Measurements from ENCODE around the gene NEDD4L. TPM values are rescaled to one million over a fixed set of nuclear protein-coding genes. Genes with fewer than 3 reads are reported as not detected.

Gene NEDD4L
- total and polyA plus RNA-seq, 12 donors = 17.8 to 110 (median 37.6) TPM

GRCh38 chr18:58124475-58124874 lies 80.4 kb downstream of the NEDD4L start:
- 40 to 60% (median 49%) methylated on average over 3 of the region's 3 CpGs for WGBS, 4 donors

GRCh38 chr18:58125183-58125582 lies 81.2 kb downstream of the NEDD4L start:
- intact Hi-C loops (cut with DNase I) = no loop called here
- Histone ChIP-seq H3K9me3 (replicated peaks in 1 of 3) (no peaks in the 10 kb centered on the region), H3K36me3 (replicated peaks in 1 of 2) (no peaks in the 10 kb centered on the region), H3K27me3 (no peaks in the 10 kb centered on the region), H3K4me1 (replicated peaks in 1 of 2) (no peaks in the 10 kb centered on the region), H3K4me3 (no peak overlapping the region), H3K27ac (no peak overlapping the region)
- no peak for DNase-seq
- 98 to 100% (median 99%) methylated on average over 3 of the region's 3 CpGs for WGBS, 4 donors
- no peak for TF ChIP-seq CTCF (IDR thresholded peaks at IDR 0.05)
- TF ChIP-seq POLR2A (IDR thresholded peaks at IDR 0.05) = no peak

More at GRCh38 chr18:58124475-58124874, 80.4 kb downstream of the NEDD4L start:
- Histone ChIP-seq H3K4me3 (no peak overlapping the region), H3K4me1 (replicated peaks in 1 of 2) (no peaks in the 10 kb centered on the region), H3K27ac (no peak overlapping the region), H3K27me3 (no peaks in the 10 kb centered on the region), H3K9me3 (replicated peaks in 1 of 3) (no peaks in the 10 kb centered on the region), H3K36me3 (replicated peaks in 1 of 2) (no peaks in the 10 kb centered on the region)
- intact Hi-C loops (cut with DNase I) = loop anchor here (5.0 kb wide), 2 partner anchors 82 to 242 kb away; partner anchors contain the start of gene NEDD4L (in 1 of the 2)
- TF ChIP-seq CTCF (IDR thresholded peaks at IDR 0.05) = no peak
- no peak for TF ChIP-seq POLR2A (IDR thresholded peaks at IDR 0.05)
- no peak for DNase-seq

- TF ChIP-seq POLR2A (IDR thresholded peaks at IDR 0.05) (no peak), CTCF (IDR thresholded peaks at IDR 0.05) (no peak)
- Histone ChIP-seq H3K4me1 (replicated peaks in 1 of 2) (no peaks in the 10 kb centered on the region), H3K4me3 (no peak overlapping the region), H3K27me3 (no peaks in the 10 kb centered on the region), H3K36me3 (replicated peaks in 1 of 2) (no peaks in the 10 kb centered on the region), H3K9me3 (replicated peaks in 1 of 3) (no peaks in the 10 kb centered on the region), H3K27ac (no peak overlapping the region)
- 80 to 89% (median 84%) methylated on average over 12 of the region's 12 CpGs for WGBS, 4 donors
- DNase-seq = no peak
- intact Hi-C loops (cut with DNase I) = no loop called here
These were observed 81.7 kb downstream of the NEDD4L start for GRCh38 chr18:58125756-58126155.

DNA sequence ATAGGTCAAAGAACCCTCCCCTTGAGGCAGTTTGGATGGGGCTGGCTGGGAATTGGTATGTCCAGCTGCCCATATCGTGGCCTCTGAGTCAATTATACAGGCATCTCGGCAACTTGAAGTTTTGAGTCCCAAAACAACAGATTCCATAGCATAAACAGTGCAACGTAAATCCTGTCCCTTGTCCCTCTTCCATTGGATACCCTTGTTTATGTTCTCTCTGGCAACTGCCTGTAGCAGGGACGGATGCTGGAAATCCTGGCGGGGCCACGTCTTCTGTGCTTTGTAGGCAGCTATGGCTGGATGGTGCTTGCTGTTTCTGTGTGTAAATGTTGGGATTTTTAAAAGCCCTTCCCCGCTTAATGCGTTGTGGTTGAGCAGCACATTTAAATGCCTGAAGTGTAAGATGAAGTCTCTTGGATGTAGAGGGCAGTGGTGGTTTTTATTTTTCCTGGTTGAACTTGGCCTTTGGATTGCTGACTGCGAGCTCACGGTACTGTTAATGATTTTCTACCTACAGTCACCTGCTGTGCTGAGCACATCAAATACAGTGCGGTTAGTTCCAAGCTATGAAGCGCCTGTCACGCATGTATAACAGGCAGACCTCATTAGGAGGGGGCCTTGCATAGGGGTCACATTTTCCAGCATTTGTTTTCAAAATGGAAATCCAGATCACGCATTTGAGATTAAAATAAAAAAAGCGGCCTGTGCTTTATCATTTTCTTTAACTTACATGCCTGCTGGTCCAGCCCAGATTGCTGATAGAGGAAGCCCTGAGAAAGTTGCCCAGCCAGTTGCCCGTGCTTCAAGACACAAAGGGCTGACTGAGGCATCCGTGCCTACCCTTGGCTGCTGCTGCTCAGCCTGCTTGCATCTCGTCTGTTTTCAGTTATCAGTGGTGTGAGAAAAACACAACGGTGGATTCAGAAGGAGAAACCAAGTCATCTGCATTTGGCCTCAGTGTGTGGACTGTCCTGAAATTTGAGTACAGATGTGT lies 84.7 kb downstream of the NEDD4L start:
- no peak overlapping the region for H3K27ac ChIP-seq
- no peak overlapping the region for H3K4me3 ChIP-seq
- H3K27me3 ChIP-seq = no peaks in the 10 kb centered on the region
- H3K36me3 ChIP-seq (replicated peaks in 1 of 2) = no peaks in the 10 kb centered on the region
- intact Hi-C loops (cut with DNase I) = no loop called here
- no peaks in the 10 kb centered on the region for H3K4me1 ChIP-seq (replicated peaks in 1 of 2)
- H3K9me3 ChIP-seq (replicated peaks in 1 of 3) = no peaks in the 10 kb centered on the region
- no peak for TF ChIP-seq POLR2A (IDR thresholded peaks at IDR 0.05)
- TF ChIP-seq CTCF (IDR thresholded peaks at IDR 0.05) = no peak
- no peak for DNase-seq
- 93 to 95% (median 94%) methylated on average over 19 of the region's 19 CpGs for WGBS, 4 donors

All from adrenal gland (tissue), 12 donors.